ENCODE data around the gene PTPRM.

PTPRM gene

DNA sequence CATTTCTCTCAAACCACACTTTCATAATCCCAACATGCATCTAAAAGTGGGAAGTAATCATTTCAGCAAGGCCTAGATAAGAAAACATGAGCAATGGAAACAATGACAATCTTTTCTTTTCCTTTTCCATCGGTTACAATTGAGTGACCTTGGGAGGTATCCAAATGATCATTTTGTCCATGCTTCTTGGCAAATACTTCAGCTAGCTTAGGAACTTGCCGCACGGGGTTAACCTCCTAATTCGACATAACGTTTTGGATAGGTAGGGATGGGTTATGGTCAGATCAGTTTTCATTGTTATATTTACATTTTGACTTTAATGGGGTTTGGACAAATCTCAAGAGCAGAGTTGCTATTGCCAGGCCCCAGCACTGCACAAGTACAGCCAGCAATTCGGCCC lies 4.6 kb upstream of the PTPRM start:
- in situ Hi-C loops (cut with HindIII; ENCODE audit: low sequenced_read_pairs) = no loop called here
- no peak for DNase-seq (ENCODE audit: low read depth, low spot score)
- H3K4me3 ChIP-seq (ENCODE audit: low read depth, low read length) = no peak overlapping the region
- TF ChIP-seq, protein P1, sequence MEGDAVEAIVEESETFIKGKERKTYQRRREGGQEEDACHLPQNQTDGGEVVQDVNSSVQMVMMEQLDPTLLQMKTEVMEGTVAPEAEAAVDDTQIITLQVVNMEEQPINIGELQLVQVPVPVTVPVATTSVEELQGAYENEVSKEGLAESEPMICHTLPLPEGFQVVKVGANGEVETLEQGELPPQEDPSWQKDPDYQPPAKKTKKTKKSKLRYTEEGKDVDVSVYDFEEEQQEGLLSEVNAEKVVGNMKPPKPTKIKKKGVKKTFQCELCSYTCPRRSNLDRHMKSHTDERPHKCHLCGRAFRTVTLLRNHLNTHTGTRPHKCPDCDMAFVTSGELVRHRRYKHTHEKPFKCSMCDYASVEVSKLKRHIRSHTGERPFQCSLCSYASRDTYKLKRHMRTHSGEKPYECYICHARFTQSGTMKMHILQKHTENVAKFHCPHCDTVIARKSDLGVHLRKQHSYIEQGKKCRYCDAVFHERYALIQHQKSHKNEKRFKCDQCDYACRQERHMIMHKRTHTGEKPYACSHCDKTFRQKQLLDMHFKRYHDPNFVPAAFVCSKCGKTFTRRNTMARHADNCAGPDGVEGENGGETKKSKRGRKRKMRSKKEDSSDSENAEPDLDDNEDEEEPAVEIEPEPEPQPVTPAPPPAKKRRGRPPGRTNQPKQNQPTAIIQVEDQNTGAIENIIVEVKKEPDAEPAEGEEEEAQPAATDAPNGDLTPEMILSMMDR (IDR thresholded peaks at IDR 0.05; ENCODE audit: low read depth, low read length) = no peak

DNA sequence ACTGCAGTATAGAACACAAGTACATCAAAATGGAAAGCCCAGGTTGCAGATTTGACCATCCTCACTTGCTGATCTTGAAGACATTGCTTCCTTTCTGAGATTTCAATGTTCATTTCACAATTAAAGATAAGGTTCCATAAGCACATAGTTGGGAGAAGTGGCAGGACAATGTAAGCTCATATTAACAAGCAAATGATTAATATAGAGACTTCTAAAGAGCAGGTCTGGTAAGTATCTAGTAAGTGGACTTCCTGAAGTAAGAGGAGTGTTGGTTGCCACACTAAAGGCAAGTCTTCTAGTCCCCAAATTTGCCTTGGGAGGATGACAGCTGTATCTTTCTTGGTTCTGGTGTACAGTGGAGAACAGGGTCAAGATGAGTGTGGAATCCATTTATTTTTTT lies 1.4 kb upstream of the PTPRM start:
- TF ChIP-seq, protein P1 (IDR thresholded peaks at IDR 0.05; ENCODE audit: low read depth, low read length) = no peak
- H3K4me3 ChIP-seq (ENCODE audit: low read depth, low read length) = no peak overlapping the region
- in situ Hi-C loops (cut with HindIII; ENCODE audit: low sequenced_read_pairs) = no loop called here
- DNase-seq (ENCODE audit: low read depth, low spot score) = no peak

DNA sequence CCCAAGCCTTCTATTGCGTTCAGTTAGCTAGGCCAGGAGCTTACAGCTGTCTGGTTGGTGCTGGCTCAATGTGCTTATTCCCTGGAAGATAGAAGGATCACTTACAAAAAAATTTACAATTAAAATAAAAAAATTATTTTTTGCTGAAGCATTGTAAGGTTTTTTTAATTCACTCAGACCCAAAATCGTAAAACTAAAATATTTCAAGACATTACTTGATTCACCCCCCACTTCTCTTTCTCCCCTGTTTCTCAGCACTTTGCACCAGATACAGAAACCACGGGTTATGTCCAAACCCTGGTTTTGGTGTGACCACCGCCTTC lies 911 bp upstream of the PTPRM start:
- peak; percentile 46 for DNase-seq (ENCODE audit: low read depth, low spot score)
- H3K4me3 ChIP-seq (ENCODE audit: low read depth, low read length) = peak overlapping the region; percentile 58
- in situ Hi-C loops (cut with HindIII; ENCODE audit: low sequenced_read_pairs) = no loop called here
- TF ChIP-seq, protein P1 (IDR thresholded peaks at IDR 0.05; ENCODE audit: low read depth, low read length) = no peak

DNA sequence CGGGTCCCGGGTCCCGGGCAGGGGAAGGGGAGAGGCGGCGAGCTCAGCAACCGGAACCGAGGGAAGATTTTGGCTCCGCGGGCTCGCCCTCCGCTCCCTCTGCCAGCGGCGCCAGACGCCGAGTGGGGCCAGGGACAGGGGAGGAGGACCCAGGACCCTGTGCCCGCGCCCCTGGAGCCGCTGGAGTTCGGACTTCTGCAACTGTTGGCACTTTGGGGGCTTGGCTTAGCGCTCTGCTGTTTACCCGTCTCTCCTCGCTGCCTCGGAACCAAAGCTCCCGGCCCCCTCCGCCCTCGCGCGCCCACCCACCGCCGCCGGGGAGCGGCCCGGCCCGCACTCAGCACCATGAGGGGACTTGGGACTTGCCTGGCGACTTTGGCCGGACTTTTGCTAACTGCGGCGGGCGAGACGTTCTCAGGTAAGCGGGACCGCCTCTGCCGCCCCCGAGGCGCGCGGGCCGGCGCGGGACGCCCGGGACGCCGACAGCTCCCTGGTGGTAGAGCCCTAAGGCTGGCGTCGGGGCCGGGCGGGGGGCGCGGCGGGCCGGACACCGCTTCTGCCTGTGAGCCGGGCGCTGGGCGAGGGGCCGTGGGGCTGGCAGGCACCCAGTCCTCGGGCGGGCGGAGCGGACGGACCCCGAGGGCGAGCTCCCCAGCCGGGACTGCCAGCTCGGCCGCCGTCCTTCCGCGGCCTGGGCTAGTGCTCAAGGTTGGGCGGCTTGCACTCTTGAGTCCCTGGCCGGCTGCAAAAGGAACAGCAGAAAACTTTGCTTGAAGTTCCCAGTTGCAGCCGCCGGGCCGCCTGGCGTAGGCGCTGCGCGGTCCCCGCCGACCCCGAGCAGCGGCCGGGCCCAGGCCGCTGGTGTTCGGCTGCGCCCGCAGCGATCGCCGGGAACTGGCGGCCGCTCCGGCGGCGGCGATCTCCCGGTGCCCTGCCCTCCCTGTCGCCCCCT lies 634 bp downstream of the PTPRM start:
- H3K4me3 ChIP-seq (ENCODE audit: low read depth, low read length) = peak overlapping the region; percentile 84
- TF ChIP-seq, protein P1 (IDR thresholded peaks at IDR 0.05; ENCODE audit: low read depth, low read length) = peak; percentile 3
- peak; percentile 65 for DNase-seq (ENCODE audit: low read depth, low spot score)
- in situ Hi-C loops (cut with HindIII; ENCODE audit: low sequenced_read_pairs) = no loop called here

DNA sequence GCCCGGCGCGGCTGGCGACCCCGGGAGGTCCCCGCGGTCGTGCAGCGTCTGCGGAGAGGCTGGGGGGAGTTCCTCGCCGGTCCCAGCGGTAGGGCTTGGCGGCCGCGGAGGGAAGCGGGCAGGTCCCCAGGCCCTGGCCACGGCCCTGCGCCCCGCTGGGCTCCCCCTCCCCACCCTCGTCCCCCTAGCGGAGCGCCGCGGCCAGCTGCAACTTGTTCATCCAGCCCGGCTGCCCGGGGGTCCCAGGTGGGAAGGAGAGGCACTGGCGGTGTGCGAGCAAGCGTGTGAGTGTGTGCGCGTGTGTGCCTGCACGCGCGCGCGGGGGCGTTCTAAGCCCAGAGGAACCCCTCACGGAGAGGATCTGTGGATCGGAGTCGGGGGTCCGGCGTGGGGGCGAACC lies 1.3 kb downstream of the PTPRM start:
- TF ChIP-seq, protein P1 (IDR thresholded peaks at IDR 0.05; ENCODE audit: low read depth, low read length) = peak; percentile 39
- H3K4me3 ChIP-seq (ENCODE audit: low read depth, low read length) = peak overlapping the region; percentile 84
- in situ Hi-C loops (cut with HindIII; ENCODE audit: low sequenced_read_pairs) = no loop called here
- DNase-seq (ENCODE audit: low read depth, low spot score) = peak; percentile 39

DNA sequence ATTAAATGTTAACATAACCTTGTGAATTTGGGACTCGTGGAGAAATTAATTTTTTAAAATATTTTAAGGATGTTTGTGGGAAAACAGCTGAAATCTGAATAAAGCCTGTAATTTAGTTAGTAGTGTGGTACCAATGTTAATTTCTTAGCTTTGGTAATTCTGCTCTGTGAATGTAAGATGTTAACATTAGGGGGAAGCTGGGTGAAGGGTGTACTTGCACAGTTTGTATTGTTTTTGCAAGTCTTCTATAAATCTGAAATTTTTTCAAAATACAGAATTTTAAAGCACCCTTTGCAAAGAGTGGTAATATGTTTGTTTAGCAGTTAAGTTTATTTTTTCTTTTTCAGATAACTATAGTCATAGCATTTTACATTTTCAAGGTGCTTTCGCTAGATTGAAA lies 4.5 kb downstream of the PTPRM start:
- no peak overlapping the region for H3K4me3 ChIP-seq (ENCODE audit: low read depth, low read length)
- in situ Hi-C loops (cut with HindIII; ENCODE audit: low sequenced_read_pairs) = no loop called here
- DNase-seq (ENCODE audit: low read depth, low spot score) = no peak
- TF ChIP-seq, protein P1 (IDR thresholded peaks at IDR 0.05; ENCODE audit: low read depth, low read length) = no peak
